Vagina (tissue), 2 donors: ENCODE data around the gene CDKN2AIP.

Source experiments
- CTCF ChIP-seq, 3 experiments: fragments of 450-650 bp in 2 of 3; fragments of 200-600 bp in 1 of 3; sonication (generic) in 1 of 3; IDR thresholded peaks; one replicate each; pipeline ENCODE4 v1.5.1; 2017 to 2019; ENCODE audit warnings: antibody characterized with exemption in 3 of 3, mild to moderate bottlenecking in 2 of 3, moderate library complexity in 2 of 3
- POLR2A ChIP-seq, 2 donors: fragments of 450-650 bp; IDR thresholded peaks; one replicate each; pipeline ENCODE4 v1.6.1; 2017; ENCODE audit warnings: antibody characterized with exemption in 2 of 2, mild to moderate bottlenecking in 2 of 2, moderate library complexity in 2 of 2

GRCh38 chr4:183441276-183441675 lies 3.2 kb upstream of the CDKN2AIP start:
- no peak for TF ChIP-seq CTCF (IDR thresholded peaks at IDR 0.05)
- TF ChIP-seq POLR2A (IDR thresholded peaks at IDR 0.05), result no peak
